ENCODE measurements around the gene ALKBH5.

- TF ChIP-seq GATA3 (IDR thresholded peaks at IDR 0.05; ENCODE audit: low read depth, low read length) (no peak), GATA2 (IDR thresholded peaks at IDR 0.05; ENCODE audit: low read depth, low read length) (no peak)
These were observed 62.6 kb downstream of the ALKBH5 start for GRCh38 chr17:18246109-18246725.

All from SH-SY5Y (cell line).